H7 (cell line): ENCODE data around the gene LY6G6C. TPM values are rescaled to one million over a fixed set of nuclear protein-coding genes. Genes with fewer than 3 reads are reported as not detected.

Experiments used
- total RNA-seq: library from RNA; depleted of rRNA; stranded (reverse); fragments of >200 nt; shearing (Covaris generic); gene quantifications from 2 replicates; pipeline ENCODE4 v1.2.3, GENCODE V29; 2014; rRNA removed

Gene LY6G6C
- total RNA-seq, 1 experiment from 2014 or later, result not detected

Other genes starting within 250 kb of the LY6G6C start
- 50.3 and 55.4 TPM in 2 replicates for gene MICB, start 223.6 kb downstream of the LY6G6C start, total RNA-seq
- not detected in 2 replicates for gene MCCD1, start 192.8 kb downstream of the LY6G6C start, total RNA-seq
- gene DDX39B, start 179.7 kb downstream of the LY6G6C start, total RNA-seq, result 787 and 872 TPM in 2 replicates
- 3.5 and 7.0 TPM in 2 replicates for gene ATP6V1G2, start 175.1 kb downstream of the LY6G6C start, total RNA-seq
- gene NFKBIL1, start 174.1 kb downstream of the LY6G6C start, total RNA-seq, result 33.2 and 34.2 TPM in 2 replicates
- 0.44 TPM in 1 of 2 replicates, not detected in the other for gene LTA, start 149.5 kb downstream of the LY6G6C start, total RNA-seq
- gene TNF, start 146.2 kb downstream of the LY6G6C start, total RNA-seq, result not detected in 2 replicates
- 0.35 TPM in 1 of 2 replicates, not detected in the other for gene LTB, start 139.3 kb downstream of the LY6G6C start, total RNA-seq
- not detected in 2 replicates for gene LST1, start 135.5 kb downstream of the LY6G6C start, total RNA-seq
- gene NCR3, start 128.7 kb downstream of the LY6G6C start, total RNA-seq, result not detected in 2 replicates
- gene AIF1, start 106.5 kb downstream of the LY6G6C start, total RNA-seq, result 0.48 and 1.4 TPM in 2 replicates
- gene PRRC2A, start 101.0 kb downstream of the LY6G6C start, total RNA-seq, result 163 and 176 TPM in 2 replicates
- 320 and 331 TPM in 2 replicates for gene BAG6, start 69.1 kb downstream of the LY6G6C start, total RNA-seq
- gene APOM, start 65.9 kb downstream of the LY6G6C start, total RNA-seq, result 3.3 and 4.2 TPM in 2 replicates
- 17.3 and 17.6 TPM in 2 replicates for gene C6orf47, start 61.0 kb downstream of the LY6G6C start, total RNA-seq
- 28.6 and 33.3 TPM in 2 replicates for gene GPANK1, start 56.7 kb downstream of the LY6G6C start, total RNA-seq
- 197 and 224 TPM in 2 replicates for gene CSNK2B, start 55.7 kb downstream of the LY6G6C start, total RNA-seq
- 2.9 and 4.2 TPM in 2 replicates for gene LY6G5B, start 51.8 kb downstream of the LY6G6C start, total RNA-seq
- 0.70 and 2.0 TPM in 2 replicates for gene LY6G5C, start 40.7 kb downstream of the LY6G6C start, total RNA-seq
- 35.7 and 39.7 TPM in 2 replicates for gene ABHD16A, start 18.4 kb downstream of the LY6G6C start, total RNA-seq
- gene LY6G6F, start 14.9 kb downstream of the LY6G6C start, total RNA-seq, result not detected in 2 replicates
- gene LY6G6D, start 6.4 kb downstream of the LY6G6C start, total RNA-seq, result 2.8 TPM in 1 of 2 replicates, not detected in the other
- gene MPIG6B, start 1.6 kb upstream of the LY6G6C start, total RNA-seq, result not detected in 2 replicates
- 83.6 and 99.2 TPM in 2 replicates for gene DDAH2, start 7.6 kb upstream of the LY6G6C start, total RNA-seq
- 456 and 621 TPM in 2 replicates for gene CLIC1, start 14.8 kb upstream of the LY6G6C start, total RNA-seq
- gene MSH5, start 18.3 kb upstream of the LY6G6C start, total RNA-seq, result 19.5 and 28.4 TPM in 2 replicates
- gene SAPCD1, start 40.9 kb upstream of the LY6G6C start, total RNA-seq, result 1.8 and 7.7 TPM in 2 replicates
- 0.44 and 2.1 TPM in 2 replicates for gene VWA7, start 55.6 kb upstream of the LY6G6C start, total RNA-seq
- 114 and 115 TPM in 2 replicates for gene VARS1, start 74.0 kb upstream of the LY6G6C start, total RNA-seq
- 108 and 150 TPM in 2 replicates for gene LSM2, start 85.2 kb upstream of the LY6G6C start, total RNA-seq
- gene HSPA1L, start 93.5 kb upstream of the LY6G6C start, total RNA-seq, result 0.15 and 0.55 TPM in 2 replicates
- gene HSPA1A, start 93.8 kb upstream of the LY6G6C start, total RNA-seq, result 45.7 and 58.5 TPM in 2 replicates
- gene HSPA1B, start 106.0 kb upstream of the LY6G6C start, total RNA-seq, result 63.3 and 70.4 TPM in 2 replicates
- 56.2 and 58.6 TPM in 2 replicates for gene NEU1, start 141.1 kb upstream of the LY6G6C start, total RNA-seq
- 0.42 and 0.48 TPM in 2 replicates for gene SLC44A4, start 157.3 kb upstream of the LY6G6C start, total RNA-seq
- gene EHMT2, start 176.0 kb upstream of the LY6G6C start, total RNA-seq, result 134 and 136 TPM in 2 replicates
- 7.9 and 8.7 TPM in 2 replicates for gene ZBTB12, start 180.3 kb upstream of the LY6G6C start, total RNA-seq
- gene C2, start 206.0 kb upstream of the LY6G6C start, total RNA-seq, result 0.63 and 1.7 TPM in 2 replicates
- gene CFB, start 224.3 kb upstream of the LY6G6C start, total RNA-seq, result not detected in 2 replicates
- 109 and 115 TPM in 2 replicates for gene NELFE, start 237.2 kb upstream of the LY6G6C start, total RNA-seq
- gene SKIC2, start 237.4 kb upstream of the LY6G6C start, total RNA-seq, result 47.2 and 57.6 TPM in 2 replicates